Fibroblast of gingiva (primary cell): ENCODE measurements around the gene PARP16.
A peak's percentile ranks its signal among the peaks of the same experiment; 100 is the strongest.
"Not testable (repeated sequence)": the region's sequence is repeated elsewhere in the genome, so short reads cannot be mapped to it uniquely, and the experiment has no call there.

ENCODE experiments used
- DNase-seq: peaks from one replicate; pipeline ENCODE4 v3.0.0-alpha.2; 2011; ENCODE audit warnings: low read depth

Gene PARP16

GRCh38 chr15:65233696-65234095 lies 53.0 kb downstream of the PARP16 start:
- DNase-seq: no peak

GRCh38 chr15:65232520-65232919 lies 54.2 kb downstream of the PARP16 start:
- DNase-seq: no peak

GRCh38 chr15:65231306-65231705 lies 55.4 kb downstream of the PARP16 start:
- DNase-seq: no peak

GRCh38 chr15:65226901-65227300 lies 59.8 kb downstream of the PARP16 start:
- DNase-seq: not testable (repeated sequence)

GRCh38 chr15:65226221-65226620 lies 60.5 kb downstream of the PARP16 start:
- DNase-seq: no peak

GRCh38 chr15:65223996-65224395 lies 62.7 kb downstream of the PARP16 start:
- no peak for DNase-seq

- DNase-seq: no peak
These were observed 63.8 kb downstream of the PARP16 start for GRCh38 chr15:65222891-65223290.

GRCh38 chr15:65221697-65222096 lies 65.0 kb downstream of the PARP16 start:
- DNase-seq: no peak

- DNase-seq: no peak
These were observed 67.5 kb downstream of the PARP16 start for GRCh38 chr15:65219137-65219536.

GRCh38 chr15:65217526-65218482 lies 68.9 kb downstream of the PARP16 start:
- DNase-seq: no peak

GRCh38 chr15:65215496-65215895 lies 71.2 kb downstream of the PARP16 start:
- no peak for DNase-seq

- no peak for DNase-seq
These were observed 72.7 kb downstream of the PARP16 start for GRCh38 chr15:65214010-65214409.

GRCh38 chr15:65213241-65213640 lies 73.4 kb downstream of the PARP16 start:
- no peak for DNase-seq

GRCh38 chr15:65212097-65212496 lies 74.6 kb downstream of the PARP16 start:
- no peak for DNase-seq

GRCh38 chr15:65211482-65211982 lies 75.2 kb downstream of the PARP16 start:
- DNase-seq: peak; percentile 68

GRCh38 chr15:65210770-65211481 lies 75.8 kb downstream of the PARP16 start, which contains the start of gene CILP:
CILP (minus strand) TSS chr15:65211473; CDS start chr15:65209755, 1,718 bp downstream.
- DNase-seq: no peak

GRCh38 chr15:65209701-65210643 lies 76.7 kb downstream of the PARP16 start:
- peak; percentile 18 for DNase-seq

GRCh38 chr15:65208647-65209046 lies 78.0 kb downstream of the PARP16 start:
- DNase-seq: no peak
